GM19438 (cell line): ENCODE measurements around the gene NTRK2.

Experiments
- ATAC-seq: cut with Tn5 transposase; IDR thresholded peaks from one replicate; pipeline ENCODE4 v1.9.1; 2021; ENCODE audit warnings: low read depth; ENCODE audit not compliant: unreplicated experiment

NTRK2 gene

GRCh38 chr9:84812355-84812754 lies 142.8 kb downstream of the NTRK2 start:
- no peak for ATAC-seq

- no peak for ATAC-seq
These were observed 143.3 kb downstream of the NTRK2 start for GRCh38 chr9:84812847-84813246.

DNA sequence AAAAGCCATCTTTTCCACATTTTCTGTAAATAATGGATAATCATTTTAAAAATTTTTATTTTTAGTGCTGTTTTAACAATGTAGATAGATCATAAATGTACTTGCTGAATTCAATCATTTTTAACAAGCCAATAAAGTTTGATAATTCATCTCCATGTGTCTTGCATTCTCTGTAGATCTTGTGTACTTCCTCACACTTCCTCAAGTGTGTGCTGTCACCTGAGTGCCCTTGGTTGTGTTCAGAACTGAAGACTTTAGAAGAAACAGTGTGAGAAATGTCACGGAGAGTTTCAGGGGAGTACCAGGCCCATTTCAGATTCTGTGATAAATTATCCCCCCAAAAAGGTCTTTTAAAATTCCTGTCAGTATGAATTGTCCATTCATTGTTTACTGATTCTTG lies 146.0 kb downstream of the NTRK2 start:
- no peak for ATAC-seq

GRCh38 chr9:84817038-84817437 lies 147.5 kb downstream of the NTRK2 start:
- ATAC-seq, result no peak

GRCh38 chr9:84818791-84819190 lies 149.3 kb downstream of the NTRK2 start:
- no peak for ATAC-seq

DNA sequence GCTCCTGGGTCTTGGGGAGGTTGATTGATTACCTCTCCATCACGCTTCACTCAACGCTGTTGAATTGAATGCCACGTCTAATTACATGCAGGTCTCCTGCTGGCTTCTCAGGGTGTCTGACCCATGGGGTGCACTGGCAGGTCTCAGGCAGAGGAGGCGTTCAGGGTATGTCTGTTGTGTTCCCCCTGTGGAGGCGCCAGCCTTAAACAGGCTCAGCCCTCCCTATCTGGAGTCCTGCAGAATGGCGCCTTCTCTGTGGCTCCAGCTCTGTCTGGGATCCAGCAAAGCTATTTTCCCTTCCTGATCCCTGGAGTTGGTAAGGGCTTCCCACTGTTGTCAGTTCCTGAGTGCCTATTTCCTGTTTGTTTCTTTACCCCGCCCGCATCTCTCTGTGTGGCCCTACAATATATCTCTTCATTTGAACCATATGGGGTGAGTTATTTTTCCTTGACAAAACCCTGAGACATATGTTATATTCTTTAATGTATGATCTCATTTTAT lies 150.0 kb downstream of the NTRK2 start:
- no peak for ATAC-seq

DNA sequence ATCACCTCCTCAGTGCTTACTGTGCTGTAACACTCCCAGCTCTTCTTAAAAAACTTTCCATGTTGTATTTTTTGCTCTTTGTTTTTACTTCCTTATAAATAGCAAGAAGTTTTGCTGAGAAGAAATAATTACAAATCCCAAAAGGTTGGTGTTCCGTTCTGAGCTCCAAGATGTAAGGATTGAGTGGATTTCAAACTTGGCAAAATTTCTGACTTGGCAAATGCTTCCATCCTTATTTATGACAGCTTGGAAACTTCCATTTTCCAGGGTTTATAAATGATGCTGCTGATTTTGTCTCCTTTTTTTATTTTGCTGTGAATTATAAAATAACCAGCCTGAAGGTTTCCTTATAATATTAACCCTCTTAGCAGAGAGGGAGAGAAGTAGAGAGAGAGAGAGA lies 151.9 kb downstream of the NTRK2 start:
- ATAC-seq, result no peak

GRCh38 chr9:84822589-84823233 lies 153.2 kb downstream of the NTRK2 start:
- no peak for ATAC-seq

- ATAC-seq, result peak; percentile 83
These were observed 154.1 kb downstream of the NTRK2 start for GRCh38 chr9:84823421-84824271.

DNA sequence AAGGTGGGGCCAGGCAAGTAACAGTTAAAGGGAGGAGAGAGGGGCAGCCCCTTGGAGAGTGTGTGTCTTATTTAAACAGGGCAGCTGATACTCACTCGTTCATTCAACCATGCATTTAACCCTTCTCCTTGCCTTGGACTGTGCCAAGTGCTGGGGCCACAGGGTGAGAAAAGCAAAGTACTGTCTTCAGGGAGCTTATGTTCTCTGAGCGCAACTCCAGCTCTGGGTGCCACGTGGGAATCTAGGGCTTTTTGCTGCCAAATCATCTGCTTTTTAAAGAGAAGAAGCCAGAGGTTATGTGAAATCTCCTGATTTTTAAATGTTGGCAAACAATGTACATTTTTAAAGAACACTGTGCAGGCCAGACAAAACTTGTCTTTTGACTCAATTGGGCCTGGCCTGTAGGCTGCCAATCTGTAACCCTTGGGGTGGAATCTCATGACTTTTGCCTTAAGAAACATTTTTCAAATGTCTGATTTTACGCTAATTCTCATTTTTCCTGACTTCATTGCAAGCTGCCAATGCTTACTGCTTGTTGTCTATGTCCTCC lies 157.8 kb downstream of the NTRK2 start:
- ATAC-seq, result no peak

DNA sequence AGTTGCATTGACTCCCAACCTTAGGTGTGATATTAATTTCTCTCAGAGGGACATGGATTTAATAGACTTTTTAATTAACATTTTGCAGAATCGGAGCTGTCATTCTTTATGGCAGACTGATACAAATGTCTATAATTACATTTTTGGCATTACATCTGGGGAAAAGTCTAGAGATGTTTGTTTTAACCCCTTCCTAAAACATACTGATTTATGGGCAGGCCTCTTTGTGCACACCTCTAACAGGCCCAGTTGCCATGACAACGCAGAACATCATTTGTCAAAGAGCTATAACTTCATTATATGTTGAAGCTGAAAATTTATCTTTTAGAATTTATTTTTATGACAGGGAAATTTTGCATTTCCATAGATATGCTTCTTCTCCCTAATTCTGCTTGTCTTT lies 158.5 kb downstream of the NTRK2 start:
- ATAC-seq, result no peak

GRCh38 chr9:84829471-84829870 lies 159.9 kb downstream of the NTRK2 start:
- ATAC-seq, result no peak

- ATAC-seq, result no peak
These were observed 160.6 kb downstream of the NTRK2 start for GRCh38 chr9:84829997-84830696.

GRCh38 chr9:84831377-84831776 lies 161.8 kb downstream of the NTRK2 start:
- ATAC-seq, result no peak

DNA sequence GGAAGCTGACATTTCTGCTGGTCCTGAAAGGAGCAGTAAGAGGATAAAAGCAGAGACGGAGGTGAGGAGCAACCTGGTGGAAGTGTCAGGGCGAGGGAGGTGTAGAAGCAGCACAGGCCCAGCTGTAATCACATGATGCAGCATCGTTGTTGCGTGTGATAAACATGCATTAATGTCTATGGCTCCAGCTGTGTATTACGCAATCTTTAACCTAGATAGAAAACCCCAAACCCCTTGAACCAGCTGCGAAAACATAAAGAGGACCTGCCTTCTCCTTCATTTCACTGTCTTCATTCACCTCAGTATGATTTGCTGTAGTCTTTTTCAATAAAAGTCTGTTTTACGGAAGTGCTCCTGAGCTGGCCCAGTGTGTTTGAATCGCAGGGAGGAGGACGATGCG lies 162.9 kb downstream of the NTRK2 start:
- ATAC-seq, result no peak

GRCh38 chr9:84834426-84834825 lies 164.9 kb downstream of the NTRK2 start:
- no peak for ATAC-seq

DNA sequence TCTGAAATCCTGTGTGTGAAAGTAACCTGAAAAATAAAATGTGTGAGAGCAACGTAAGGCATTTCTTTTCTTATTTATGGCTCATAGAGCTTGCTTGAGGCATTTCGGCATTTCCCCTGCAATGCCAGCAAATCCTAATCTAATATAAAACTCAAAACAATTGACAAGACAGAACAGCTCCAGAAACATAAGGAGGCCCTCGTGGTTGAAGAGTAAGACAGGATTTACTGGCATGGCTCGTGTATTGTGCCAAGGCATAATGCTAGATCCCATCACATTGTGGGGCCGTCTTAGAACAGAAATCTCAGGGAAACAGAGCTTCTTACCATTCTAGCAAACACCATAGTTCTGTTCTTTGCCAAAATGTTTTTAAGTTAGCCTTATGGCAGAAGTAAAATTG lies 166.2 kb downstream of the NTRK2 start:
- ATAC-seq, result no peak

GRCh38 chr9:84838879-84839278 lies 169.3 kb downstream of the NTRK2 start:
- ATAC-seq, result no peak

GRCh38 chr9:84839541-84839940 lies 170.0 kb downstream of the NTRK2 start:
- ATAC-seq, result no peak

DNA sequence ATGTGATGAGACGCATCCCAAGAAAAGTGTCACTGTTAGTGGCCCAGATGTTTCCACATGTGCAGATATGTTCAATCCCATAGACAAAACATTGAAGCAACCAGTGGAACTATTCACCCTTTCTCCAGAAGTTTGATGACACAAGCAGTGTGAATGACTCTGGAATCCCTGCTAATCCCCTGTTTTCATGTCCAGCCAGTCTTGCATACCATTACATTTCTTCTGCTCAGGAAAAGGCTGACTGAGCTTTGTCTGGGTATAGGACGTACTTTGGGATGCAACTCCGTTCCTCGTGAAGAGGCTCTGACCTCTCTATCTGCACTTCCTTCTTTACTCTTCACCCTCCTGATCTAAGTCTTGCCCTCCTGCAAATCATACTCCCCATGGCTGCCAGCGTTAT lies 172.4 kb downstream of the NTRK2 start:
- no peak for ATAC-seq

- ATAC-seq, result no peak
These were observed 173.8 kb downstream of the NTRK2 start for GRCh38 chr9:84843175-84843824.
